Fibroblast of mammary gland (primary cell): ENCODE results near the gene TMSB4X.

Experiments used
- DNase-seq: peaks from one replicate; pipeline ENCODE4 v3.0.0-alpha.2; 2010; ENCODE audit warnings: low read depth
- H3K4me3 ChIP-seq: 2 replicates; pipeline ENCODE4 v1.5.1; 2011; ENCODE audit warnings: low read depth, mild to moderate bottlenecking, low read length, moderate library complexity; ENCODE audit not compliant: control insufficient read depth
- CTCF ChIP-seq: conservative IDR thresholded peaks from 2 replicates; pipeline ENCODE4 v1.5.1; 2011; ENCODE audit warnings: low read depth, low read length, inconsistent platforms; ENCODE audit not compliant: control insufficient read depth, insufficient read depth

The TMSB4X gene

DNA sequence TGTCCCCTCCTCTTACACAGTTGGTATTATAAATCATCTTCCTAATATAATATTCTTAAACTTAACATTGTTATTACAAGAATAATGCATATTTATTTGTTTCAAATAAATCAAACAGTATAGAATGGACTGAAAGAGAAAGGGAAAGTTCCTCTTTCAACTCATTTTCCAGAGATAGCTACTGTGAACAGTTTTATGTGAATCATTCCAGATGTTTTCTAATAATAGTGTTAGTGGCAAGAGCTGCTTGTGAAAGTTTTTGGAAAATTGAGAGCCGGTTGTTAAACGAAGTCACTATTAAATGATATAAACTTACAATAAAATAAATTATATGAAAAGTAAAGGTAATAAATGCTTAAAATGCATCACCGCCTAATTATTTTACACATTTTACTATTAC, 14.6 kb downstream of the TMSB4X start:
- DNase-seq = peak; percentile 40
- H3K4me3 ChIP-seq = no peak overlapping the region
- no peak for TF ChIP-seq CTCF

- H3K4me3 ChIP-seq = no peak overlapping the region
- no peak for TF ChIP-seq CTCF
- no peak for DNase-seq
Measured at GRCh38 chrX:12991575-12991974, 16.7 kb downstream of the TMSB4X start.

GRCh38 chrX:12992544-12993118, 17.7 kb downstream of the TMSB4X start:
- DNase-seq = no peak
- no peak overlapping the region for H3K4me3 ChIP-seq
- no peak for TF ChIP-seq CTCF

- DNase-seq = no peak
- no peak overlapping the region for H3K4me3 ChIP-seq
- TF ChIP-seq CTCF = no peak
Measured at GRCh38 chrX:12993826-12994225, 18.9 kb downstream of the TMSB4X start.

DNA sequence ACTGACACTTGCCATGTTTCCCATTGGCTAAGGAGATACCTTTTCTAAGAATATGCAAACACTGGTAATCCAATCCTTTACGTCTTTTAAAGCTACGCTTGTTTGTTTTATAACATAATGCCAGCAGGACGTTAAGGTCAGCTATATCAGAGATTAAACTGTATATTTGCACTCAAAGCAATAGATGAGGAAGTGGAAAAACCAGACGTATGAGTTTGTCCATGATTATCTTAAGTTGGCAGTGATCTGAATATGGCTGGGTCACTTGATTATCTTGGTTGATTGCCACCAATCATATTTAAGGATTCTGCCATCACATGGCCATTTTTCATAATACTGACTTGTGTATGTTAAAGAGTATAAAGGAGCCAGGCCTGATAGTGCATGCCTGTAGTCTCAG, 19.4 kb downstream of the TMSB4X start:
- no peak for DNase-seq

DNA sequence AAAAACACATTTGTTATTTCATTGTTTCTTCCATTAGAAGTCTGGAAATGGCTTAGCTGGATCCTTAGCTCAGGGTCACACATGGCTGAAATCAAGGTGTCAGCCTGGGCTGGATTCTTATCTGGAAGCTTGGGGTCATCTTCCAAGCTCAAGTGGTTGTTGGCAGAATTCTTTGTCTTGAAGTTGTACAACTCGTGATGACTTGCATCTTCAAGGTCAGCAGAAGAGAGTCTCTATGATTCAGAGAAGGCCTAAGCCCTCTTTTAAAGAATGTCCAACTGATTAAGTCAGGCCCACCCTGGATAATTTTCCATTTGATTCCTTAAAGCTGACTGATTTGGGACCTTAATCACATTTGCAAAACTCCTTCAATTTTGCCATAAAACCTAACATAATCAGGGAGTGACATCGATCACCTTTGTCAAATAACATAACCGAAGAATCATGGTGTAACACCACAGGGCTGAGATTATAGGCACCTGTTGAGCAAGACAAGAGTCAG, 22.1 kb downstream of the TMSB4X start:
- no peak for TF ChIP-seq CTCF
- DNase-seq = no peak
- H3K4me3 ChIP-seq = no peak overlapping the region

More for the DNA sequence above, 19.4 kb downstream of the TMSB4X start:
- no peak for TF ChIP-seq CTCF
- H3K4me3 ChIP-seq = no peak overlapping the region
